ENCODE results near the gene PLVAP. TPM values are rescaled to one million over a fixed set of nuclear protein-coding genes. Genes with fewer than 3 reads are reported as not detected.
A peak's percentile ranks its signal among the peaks of the same experiment; 100 is the strongest.

Gene PLVAP
- total and polyA plus RNA-seq, 9 of the 15 experiments (the other 6 are each of a cell fraction or from before 2014, with no cell fraction given): 0.09 to 0.84 (median 0.51) TPM; not detected in 4

GRCh38 chr19:17334414-17335409 lies 42.4 kb downstream of the PLVAP start, which contains the start of gene ANO8 (continued):
- no peak for TF ChIP-seq GTF2F1 (IDR thresholded peaks at IDR 0.05; ENCODE audit: low read depth, low read length)
- no peak for TF ChIP-seq KLF10 (CRISPR knock-in tag; IDR thresholded peaks at IDR 0.05)
- TF ChIP-seq POLR3A (IDR thresholded peaks at IDR 0.05; ENCODE audit: borderline replicate concordance, extremely low read depth, insufficient read depth, insufficient read length): no peak
- TF ChIP-seq TEAD1 (CRISPR knock-in tag; IDR thresholded peaks at IDR 0.05): peak in 1 of 2 experiments; percentile 91; a peak in 1 of 4 replicates
- TF ChIP-seq MIER1 (IDR thresholded peaks at IDR 0.05; ENCODE audit: low read depth): peak; percentile 52; the same call in 1 of the 2 replicates
- no peak for TF ChIP-seq HBP1 (CRISPR knock-in tag; IDR thresholded peaks at IDR 0.05)
- no peak for TF ChIP-seq NR2F6 (CRISPR knock-in tag; IDR thresholded peaks at IDR 0.05)
- no peak for TF ChIP-seq THRA (IDR thresholded peaks at IDR 0.05)
- TF ChIP-seq AFF1 (IDR thresholded peaks at IDR 0.05; ENCODE audit: low read depth in 1 of 2, partially characterized antibody in 2 of 2): no peak
- no peak for TF ChIP-seq SAFB2 (IDR thresholded peaks at IDR 0.05; ENCODE audit: borderline replicate concordance, low read depth, low read length, severe bottlenecking)
- TF ChIP-seq EP300 (IDR thresholded peaks at IDR 0.05; ENCODE audit: low read length): peak; percentile 67
- peak; percentile 45; the same call in 1 of the 2 replicates for TF ChIP-seq ZBTB2 (IDR thresholded peaks at IDR 0.05)
- no peak for TF ChIP-seq HMG20B (CRISPR knock-in tag; IDR thresholded peaks at IDR 0.05)
- peak; percentile 82 for TF ChIP-seq CHD4 (IDR thresholded peaks at IDR 0.05; ENCODE audit: insufficient read depth, insufficient replicate concordance, low read depth, low read length, poor library complexity, severe bottlenecking)
- TF ChIP-seq TFAM (CRISPR knock-in tag; conservative IDR thresholded peaks at IDR 0.05): no peak
- peak; percentile 99 for TF ChIP-seq CXXC5 (CRISPR knock-in tag; IDR thresholded peaks at IDR 0.05)
- peak; percentile 91; the same call in 1 of the 2 replicates for TF ChIP-seq CBFB (CRISPR knock-in tag; IDR thresholded peaks at IDR 0.05)
- no peak for TF ChIP-seq RAD51 (IDR thresholded peaks at IDR 0.05; ENCODE audit: borderline replicate concordance, low read depth)

All from K562 (cell line).